ENCODE measurements around the gene ZBTB40. TPM values are rescaled to one million over a fixed set of nuclear protein-coding genes. Genes with fewer than 3 reads are reported as not detected.

The ZBTB40 gene
- total RNA-seq, 1 experiment from 2014 or later: 11.5 TPM

- TF ChIP-seq STAT6 (CRISPR knock-in tag; conservative IDR thresholded peaks at IDR 0.05; ENCODE audit: low read depth) (no peak), MYBL2 (CRISPR knock-in tag; IDR thresholded peaks at IDR 0.05) (no peak)
Measured at GRCh38 chr1:22520871-22521270, 69.2 kb downstream of the ZBTB40 start (continued).

- H3K36me3 Mint-ChIP-seq: peaks cover 48% of the 10 kb centered on the region
Measured at GRCh38 chr1:22521692-22522091, 70.0 kb downstream of the ZBTB40 start.

GRCh38 chr1:22522221-22522743, 70.6 kb downstream of the ZBTB40 start:
- no peak for DNase-seq (ENCODE audit: low spot score)
- no peak for ATAC-seq
- POLR2A ChIA-PET: no interaction called here
- Mint-ChIP-seq H3K9me3 (no peaks in the 10 kb centered on the region), H3K4me1 (no peaks in the 10 kb centered on the region), H3K27me3 (ENCODE audit: low read depth) (no peaks in the 10 kb centered on the region), H3K27ac (no peak overlapping the region), H3K4me3 (no peak overlapping the region), H3K36me3 (peaks cover 42% of the 10 kb centered on the region)
- TF ChIP-seq AR (CRISPR knock-in tag; IDR thresholded peaks at IDR 0.05): no peak
- no peak for TF ChIP-seq ATF2 (CRISPR knock-in tag; IDR thresholded peaks at IDR 0.05; ENCODE audit: borderline replicate concordance, low read depth)
- no peak for TF ChIP-seq TEAD1 (CRISPR knock-in tag; IDR thresholded peaks at IDR 0.05)
- TF ChIP-seq GABPB1 (CRISPR knock-in tag; IDR thresholded peaks at IDR 0.05): no peak
- no peak for TF ChIP-seq FOXJ3 (CRISPR knock-in tag; IDR thresholded peaks at IDR 0.05; ENCODE audit: borderline replicate concordance)
- no peak for TF ChIP-seq ZNF121 (CRISPR knock-in tag; IDR thresholded peaks at IDR 0.05)
- TF ChIP-seq ZNF281 (CRISPR knock-in tag; IDR thresholded peaks at IDR 0.05): no peak
- TF ChIP-seq E2F1 (CRISPR knock-in tag; IDR thresholded peaks at IDR 0.05): no peak
- CTCF ChIA-PET: no interaction called here

More at GRCh38 chr1:22521692-22522091, 70.0 kb downstream of the ZBTB40 start:
- H3K27ac Mint-ChIP-seq: no peak overlapping the region
- ChIA-PET POLR2A (no interaction called here), CTCF (no interaction called here)
- no peaks in the 10 kb centered on the region for H3K27me3 Mint-ChIP-seq (ENCODE audit: low read depth)
- no peaks in the 10 kb centered on the region for H3K4me1 Mint-ChIP-seq
- no peak for TF ChIP-seq FOXK1 (CRISPR knock-in tag; IDR thresholded peaks at IDR 0.05)
- no peak for TF ChIP-seq PRRX2 (CRISPR knock-in tag; IDR thresholded peaks at IDR 0.05)
- no peak for TF ChIP-seq ELF4 (CRISPR knock-in tag; IDR thresholded peaks at IDR 0.05; ENCODE audit: low read depth)
- TF ChIP-seq NR3C1 (CRISPR knock-in tag; conservative IDR thresholded peaks at IDR 0.05; ENCODE audit: low read depth): no peak
- no peak for TF ChIP-seq MAX (CRISPR knock-in tag; IDR thresholded peaks at IDR 0.05)
- TF ChIP-seq CDX4 (CRISPR knock-in tag; IDR thresholded peaks at IDR 0.05; ENCODE audit: borderline replicate concordance): no peak
- TF ChIP-seq NFYB (CRISPR knock-in tag; conservative IDR thresholded peaks at IDR 0.05; ENCODE audit: low read depth): no peak
- DNase-seq (ENCODE audit: low spot score): no peak
- H3K9me3 Mint-ChIP-seq: no peaks in the 10 kb centered on the region
- ATAC-seq: no peak
- H3K4me3 Mint-ChIP-seq: no peak overlapping the region
